Activated naive CD8-positive, alpha-beta T cell treated with anti-CD3 and anti-CD28 coated beads, Interleukin-2, amount 10 ng/mL, durations not matched to agents 7 days and 5 days (primary cell): ENCODE data around the gene WNT9B. TPM values are rescaled to one million over a fixed set of nuclear protein-coding genes. Genes with fewer than 3 reads are reported as not detected.
A peak's percentile ranks its signal among the peaks of the same experiment; 100 is the strongest.

Experiments used
- ATAC-seq: fragments of 150-1000 bp; cut with Tn5 transposase; one replicate; pipeline ENCODE4 v1.10.0; 2021; ENCODE audit warnings: low read depth, moderate library complexity
- POLR2A ChIA-PET: fragments of 350-600 bp; sonication (Branson Sonifier 250); formaldehyde crosslinking; loops from one replicate; lab custom pipeline; 2021; ENCODE audit warnings: antibody characterized with exemption; lab: Charles Lee
- DNase-seq: peaks from one replicate; pipeline ENCODE4 v3.0.0; 2021
- H3K27ac Mint-ChIP-seq: one replicate; pipeline ENCODE4 v1.8.0; 2022; ENCODE audit warnings: mild to moderate bottlenecking, mixed read lengths
- H3K27me3 Mint-ChIP-seq: one replicate; pipeline ENCODE4 v1.8.0; 2022; ENCODE audit warnings: mild to moderate bottlenecking, moderate library complexity, mixed read lengths
- H3K36me3 Mint-ChIP-seq: one replicate; pipeline ENCODE4 v1.8.0; 2021; ENCODE audit warnings: mild to moderate bottlenecking, mixed read lengths
- H3K4me1 Mint-ChIP-seq: one replicate; pipeline ENCODE4 v1.8.0; 2021; ENCODE audit warnings: mixed read lengths
- H3K4me3 Mint-ChIP-seq: one replicate; pipeline ENCODE4 v1.8.0; 2022; ENCODE audit warnings: mild to moderate bottlenecking, moderate library complexity, mixed read lengths
- H3K9me3 Mint-ChIP-seq: one replicate; pipeline ENCODE4 v1.8.0; 2021; ENCODE audit warnings: mixed read lengths
- total RNA-seq, 2 experiments: library from RNA; stranded (reverse); gene quantifications; one replicate each; pipeline ENCODE4 v1.2.3, GENCODE V29; 2021

The WNT9B gene
- total RNA-seq, 2 experiments from 2014 or later, result not detected

DNA sequence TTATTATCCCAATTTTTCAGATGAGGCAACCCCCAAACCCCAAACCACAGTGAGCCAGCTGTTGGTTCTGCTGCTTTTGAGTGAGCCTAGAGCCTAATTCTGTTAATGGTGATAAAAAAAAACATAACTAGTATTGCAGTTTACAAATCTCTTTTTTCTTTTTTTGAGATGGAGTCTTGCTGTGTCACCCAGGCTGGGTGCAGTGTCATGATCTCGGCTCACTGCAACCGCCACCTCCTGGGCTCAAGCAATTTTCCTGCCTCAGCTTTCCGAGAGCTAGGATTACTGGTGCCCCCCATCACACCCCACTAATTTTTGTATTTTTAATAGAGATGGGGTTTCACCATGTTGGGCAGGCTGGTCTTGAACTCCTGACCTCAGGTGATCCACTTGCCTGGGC, 3.1 kb downstream of the WNT9B start:
- POLR2A ChIA-PET, result no interaction called here
- Mint-ChIP-seq H3K4me3 (no peak overlapping the region), H3K27me3 (peaks cover 56% of the 10 kb centered on the region), H3K36me3 (no peaks in the 10 kb centered on the region), H3K4me1 (peaks cover 5% of the 10 kb centered on the region), H3K9me3 (no peaks in the 10 kb centered on the region), H3K27ac (no peak overlapping the region)
- ATAC-seq (no peak), DNase-seq (no peak)

DNA sequence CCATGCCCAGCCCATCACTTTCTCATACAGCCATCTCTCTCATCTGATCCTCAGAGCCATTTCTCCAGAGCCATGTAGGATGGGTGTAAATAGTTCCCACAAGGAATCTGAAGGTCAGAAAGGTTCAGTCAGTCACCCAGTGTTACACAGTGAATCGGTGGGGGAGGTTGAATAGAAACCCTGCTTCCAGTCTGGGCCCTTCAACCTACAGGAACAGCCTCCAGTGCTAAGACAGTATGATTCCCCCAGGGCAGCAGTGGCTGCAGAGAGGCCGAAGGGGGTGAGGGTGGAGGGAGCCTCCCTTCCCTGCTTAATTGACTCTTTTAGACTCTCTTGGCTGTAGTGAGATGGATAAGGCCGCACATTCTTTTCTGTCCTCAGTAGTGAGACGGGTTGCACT, 3.6 kb downstream of the WNT9B start:
- Mint-ChIP-seq H3K4me1 (peaks cover 5% of the 10 kb centered on the region), H3K27me3 (peaks cover 51% of the 10 kb centered on the region), H3K36me3 (no peaks in the 10 kb centered on the region), H3K4me3 (no peak overlapping the region), H3K9me3 (no peaks in the 10 kb centered on the region), H3K27ac (no peak overlapping the region)
- POLR2A ChIA-PET, result no interaction called here
- ATAC-seq, result no peak
- no peak for DNase-seq

DNA sequence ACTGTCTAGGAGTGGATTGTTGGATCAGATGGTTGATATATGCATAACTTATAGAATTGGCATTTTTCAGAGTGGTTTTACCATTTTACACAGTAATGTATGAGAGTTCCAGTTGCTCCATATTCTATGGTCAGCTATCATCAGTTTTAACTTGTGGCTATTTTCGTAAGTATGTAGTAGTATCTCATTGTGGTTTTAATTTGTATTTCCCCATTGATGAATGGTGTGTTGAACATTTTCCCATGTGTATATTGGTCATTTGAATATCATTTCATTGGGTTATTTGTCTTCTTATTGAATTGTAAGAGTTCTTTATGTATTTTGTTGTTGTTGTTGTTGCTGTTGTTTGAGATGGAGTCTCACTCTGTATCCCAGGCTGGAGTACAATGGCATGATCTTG, 6.2 kb downstream of the WNT9B start:
- peaks cover 34% of the 10 kb centered on the region for H3K27me3 Mint-ChIP-seq
- POLR2A ChIA-PET, result interaction anchor here (0.6 kb wide), 1 partner anchor 1114 kb away, joined by 5 read pairs; no protein-coding TSS in a partner anchor
- ATAC-seq (no peak), DNase-seq (no peak)
- H3K27ac Mint-ChIP-seq, result no peak overlapping the region
- H3K4me3 Mint-ChIP-seq, result no peak overlapping the region
- H3K36me3 Mint-ChIP-seq, result no peaks in the 10 kb centered on the region
- H3K9me3 Mint-ChIP-seq, result no peaks in the 10 kb centered on the region
- no peaks in the 10 kb centered on the region for H3K4me1 Mint-ChIP-seq

DNA sequence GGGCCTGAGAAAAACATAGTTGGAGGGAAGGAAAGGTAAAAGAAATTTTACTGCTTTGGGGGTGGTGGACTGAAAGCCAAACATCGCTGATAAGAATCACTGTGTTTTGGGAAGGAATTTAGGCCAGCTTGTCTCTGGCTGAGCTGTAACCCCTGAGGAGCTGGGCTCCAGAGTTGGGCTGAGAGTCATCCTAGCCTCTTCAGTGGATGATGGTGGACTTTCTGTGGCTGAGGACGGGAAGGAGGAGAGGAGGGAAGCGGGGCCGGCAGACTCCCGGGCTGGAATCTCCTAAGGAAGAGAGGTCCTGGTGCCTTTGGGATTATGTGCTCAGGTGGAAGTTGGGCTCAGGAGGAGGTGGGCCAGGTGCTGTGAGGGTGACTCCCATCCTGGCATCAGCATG, 8.6 kb downstream of the WNT9B start:
- Mint-ChIP-seq H3K27ac (no peak overlapping the region), H3K4me3 (no peak overlapping the region), H3K36me3 (no peaks in the 10 kb centered on the region), H3K27me3 (peaks cover 15% of the 10 kb centered on the region), H3K9me3 (no peaks in the 10 kb centered on the region), H3K4me1 (peaks cover 3% of the 10 kb centered on the region)
- POLR2A ChIA-PET, result interaction anchor here (1.2 kb wide), 1 partner anchor 9 kb away, joined by 3 read pairs; no protein-coding TSS in a partner anchor
- ATAC-seq, result no peak
- no peak for DNase-seq

DNA sequence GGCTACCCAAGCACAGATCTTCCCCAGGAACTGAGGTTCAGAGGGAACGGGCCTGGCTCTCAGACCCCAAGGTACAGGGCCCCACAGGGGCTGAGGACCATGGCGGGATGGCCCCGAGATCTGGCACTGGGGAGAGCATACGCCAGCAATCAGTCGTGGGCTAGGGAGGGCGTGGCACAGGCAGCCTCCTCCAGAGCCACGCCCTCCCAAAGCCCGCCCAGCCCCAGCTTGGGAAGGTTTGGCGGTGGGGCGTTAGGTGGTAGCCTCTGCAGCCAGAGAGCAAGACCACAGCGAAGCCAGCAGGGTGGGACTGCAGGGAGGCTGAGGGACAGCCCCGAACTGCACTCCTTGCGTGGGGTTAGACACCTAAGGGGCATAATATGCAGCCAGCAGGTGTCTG, 11.6 kb downstream of the WNT9B start:
- Mint-ChIP-seq H3K27me3 (peaks cover 12% of the 10 kb centered on the region), H3K4me3 (no peak overlapping the region), H3K27ac (no peak overlapping the region), H3K9me3 (no peaks in the 10 kb centered on the region), H3K4me1 (peaks cover 7% of the 10 kb centered on the region), H3K36me3 (no peaks in the 10 kb centered on the region)
- DNase-seq (no peak), ATAC-seq (no peak)
- POLR2A ChIA-PET, result no interaction called here

DNA sequence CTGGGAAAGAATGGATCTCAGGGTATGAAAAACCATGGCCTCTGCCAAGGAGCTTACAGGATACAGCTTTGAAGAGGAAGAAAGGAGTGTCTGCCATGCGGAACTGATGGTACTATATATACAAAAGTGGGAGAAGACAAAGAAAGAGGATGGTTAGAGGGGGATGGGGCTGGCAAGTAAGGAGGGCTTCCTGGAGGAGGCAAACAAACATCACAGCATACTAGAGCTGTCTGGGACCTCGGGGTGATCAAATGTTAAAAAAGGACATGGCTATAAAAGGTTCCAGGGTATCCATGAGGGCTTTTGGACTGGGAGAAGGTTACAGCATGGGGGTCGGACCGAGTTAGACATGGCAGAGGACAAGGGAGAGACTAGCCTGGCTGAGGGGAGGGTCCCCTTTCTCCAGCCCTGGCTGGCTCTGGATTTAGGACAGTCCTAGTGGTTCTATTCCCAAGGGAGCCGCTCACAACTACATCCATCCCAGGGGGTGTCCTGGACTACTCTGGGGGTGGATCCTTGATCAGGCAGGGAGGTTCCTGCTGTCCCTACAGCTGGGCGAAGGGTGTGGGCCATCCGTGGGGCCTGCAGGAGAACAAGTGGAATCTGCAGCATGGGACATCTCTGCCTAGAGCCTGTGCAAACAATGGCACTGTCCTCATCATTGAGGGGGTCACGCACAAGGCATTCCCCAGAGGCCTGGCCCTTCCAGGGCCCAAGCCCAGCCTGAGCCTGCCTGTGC, 12.2 kb downstream of the WNT9B start:
- H3K4me3 Mint-ChIP-seq, result no peak overlapping the region
- peaks cover 7% of the 10 kb centered on the region for H3K4me1 Mint-ChIP-seq
- no peak overlapping the region for H3K27ac Mint-ChIP-seq
- H3K27me3 Mint-ChIP-seq, result peaks cover 10% of the 10 kb centered on the region
- H3K36me3 Mint-ChIP-seq, result no peaks in the 10 kb centered on the region
- POLR2A ChIA-PET, result no interaction called here
- H3K9me3 Mint-ChIP-seq, result no peaks in the 10 kb centered on the region
- ATAC-seq (no peak), DNase-seq (no peak)

DNA sequence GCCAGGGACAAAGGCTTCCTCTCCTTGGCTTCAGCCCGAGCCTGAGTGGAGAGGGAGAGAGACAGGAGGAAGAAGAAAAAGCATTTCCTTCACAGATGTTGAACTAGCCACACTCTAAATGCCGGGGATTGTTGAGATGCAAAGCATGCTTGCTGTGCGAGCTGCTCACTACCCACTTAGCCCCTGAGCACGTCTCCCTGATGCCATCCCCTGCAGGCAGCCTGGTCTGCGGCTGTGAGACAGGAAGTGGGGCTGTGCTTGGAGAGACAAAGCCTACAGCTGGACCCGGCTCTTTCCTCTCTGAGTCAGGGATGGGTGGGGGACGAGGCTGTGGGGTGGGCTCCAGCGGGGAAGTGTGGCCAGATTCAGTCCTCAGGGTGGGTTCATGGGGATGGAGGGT, 13.7 kb downstream of the WNT9B start:
- no peaks in the 10 kb centered on the region for H3K9me3 Mint-ChIP-seq
- ATAC-seq, result peak; percentile 90
- peaks cover 7% of the 10 kb centered on the region for H3K4me1 Mint-ChIP-seq
- peaks cover 10% of the 10 kb centered on the region for H3K27me3 Mint-ChIP-seq
- H3K27ac Mint-ChIP-seq, result peak overlapping the region; percentile 9
- POLR2A ChIA-PET, result no interaction called here
- peak overlapping the region; percentile 55 for H3K4me3 Mint-ChIP-seq
- no peak for DNase-seq
- no peaks in the 10 kb centered on the region for H3K36me3 Mint-ChIP-seq

DNA sequence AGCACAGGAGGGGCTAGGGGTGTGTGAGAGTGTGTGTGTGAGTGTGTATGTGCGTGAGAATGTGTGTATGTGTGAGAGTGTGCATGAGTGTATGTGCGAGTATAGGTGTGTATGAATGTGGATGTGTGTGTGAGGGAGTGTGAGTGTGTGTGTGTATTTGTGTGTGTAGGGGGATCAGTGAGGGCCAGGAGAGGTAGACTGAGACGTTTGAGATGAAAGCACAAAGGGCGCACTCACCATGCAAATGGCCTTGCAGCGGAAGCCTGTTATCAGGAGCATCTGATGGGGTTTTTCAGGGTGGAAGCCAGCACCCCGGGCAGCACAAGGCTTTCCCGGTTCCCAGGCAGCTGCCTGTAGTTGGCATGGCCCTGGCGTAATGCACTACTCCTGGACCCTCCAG, 14.9 kb downstream of the WNT9B start:
- peaks cover 7% of the 10 kb centered on the region for H3K27me3 Mint-ChIP-seq
- no peak overlapping the region for H3K4me3 Mint-ChIP-seq
- peaks cover 7% of the 10 kb centered on the region for H3K4me1 Mint-ChIP-seq
- no peaks in the 10 kb centered on the region for H3K9me3 Mint-ChIP-seq
- POLR2A ChIA-PET, result no interaction called here
- H3K36me3 Mint-ChIP-seq, result no peaks in the 10 kb centered on the region
- ATAC-seq, result no peak
- no peak overlapping the region for H3K27ac Mint-ChIP-seq
- DNase-seq, result no peak

DNA sequence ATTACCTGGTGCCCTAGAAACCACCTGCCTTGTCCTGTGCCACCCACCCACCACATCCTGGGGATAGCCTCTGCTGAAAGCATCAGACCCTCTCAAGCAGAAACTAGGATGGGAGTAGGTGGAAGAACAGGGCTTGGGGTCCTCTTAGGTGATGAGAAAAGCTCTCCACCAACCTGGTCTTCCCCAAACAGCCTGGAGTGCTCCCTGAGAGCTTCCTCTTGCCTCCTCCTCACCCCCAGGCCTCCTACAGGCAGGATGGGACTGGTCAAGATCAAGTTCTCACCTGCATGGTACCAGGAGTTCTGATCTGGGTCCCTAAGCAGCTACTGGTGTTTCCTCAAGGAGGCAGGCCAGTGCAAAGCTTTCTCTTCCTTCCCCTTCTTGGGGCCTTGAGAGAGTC, 15.4 kb downstream of the WNT9B start:
- peaks cover 6% of the 10 kb centered on the region for H3K27me3 Mint-ChIP-seq
- DNase-seq (no peak), ATAC-seq (no peak)
- POLR2A ChIA-PET, result no interaction called here
- H3K4me1 Mint-ChIP-seq, result peaks cover 7% of the 10 kb centered on the region
- no peak overlapping the region for H3K4me3 Mint-ChIP-seq
- H3K36me3 Mint-ChIP-seq, result no peaks in the 10 kb centered on the region
- H3K27ac Mint-ChIP-seq, result no peak overlapping the region
- H3K9me3 Mint-ChIP-seq, result no peaks in the 10 kb centered on the region

DNA sequence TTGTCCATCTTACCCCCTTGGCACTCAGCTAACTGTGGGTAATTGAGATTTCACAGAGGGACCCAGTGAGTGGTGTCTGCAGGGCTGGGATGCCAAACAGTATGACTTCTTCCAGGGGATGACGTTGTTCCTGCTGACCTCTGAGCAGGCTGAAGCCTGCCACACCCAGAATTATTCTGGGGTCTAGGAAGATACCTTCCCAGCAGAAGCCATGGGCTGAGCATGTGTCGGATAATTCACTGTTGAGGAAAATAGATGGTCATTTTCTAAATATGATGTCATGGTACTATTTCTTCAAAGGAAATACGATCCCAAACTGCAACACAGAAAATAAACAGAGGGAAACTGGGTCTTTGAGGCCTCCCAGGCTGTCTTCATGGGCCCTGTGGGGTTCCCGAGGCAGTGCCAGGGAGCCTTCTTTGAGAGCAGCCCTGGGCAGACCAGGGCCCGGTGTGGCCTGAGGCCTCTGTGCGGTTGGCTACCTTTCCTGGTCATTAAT, 17.4 kb downstream of the WNT9B start:
- H3K36me3 Mint-ChIP-seq, result no peaks in the 10 kb centered on the region

GRCh38 chr17:46869296-46869695, 17.9 kb downstream of the WNT9B start:
- no peak for ATAC-seq
- Mint-ChIP-seq H3K36me3 (no peaks in the 10 kb centered on the region), H3K4me3 (no peak overlapping the region)

More for the DNA sequence above, 17.4 kb downstream of the WNT9B start:
- H3K27me3 Mint-ChIP-seq, result peaks cover 7% of the 10 kb centered on the region
- no peak overlapping the region for H3K27ac Mint-ChIP-seq
- POLR2A ChIA-PET, result interaction anchor here (1.0 kb wide), 1 partner anchor 9 kb away, joined by 3 read pairs; no protein-coding TSS in a partner anchor
- no peaks in the 10 kb centered on the region for H3K9me3 Mint-ChIP-seq
- no peak for DNase-seq
- H3K4me1 Mint-ChIP-seq, result peaks cover 7% of the 10 kb centered on the region
- no peak overlapping the region for H3K4me3 Mint-ChIP-seq
- no peak for ATAC-seq

GRCh38 chr17:46869975-46870803, 18.8 kb downstream of the WNT9B start:
- ATAC-seq (no peak), DNase-seq (no peak)
- H3K4me3 Mint-ChIP-seq, result no peak overlapping the region
- H3K36me3 Mint-ChIP-seq, result no peaks in the 10 kb centered on the region
- H3K27ac Mint-ChIP-seq, result no peak overlapping the region
- no peaks in the 10 kb centered on the region for H3K9me3 Mint-ChIP-seq
- peaks cover 2% of the 10 kb centered on the region for H3K4me1 Mint-ChIP-seq
- peaks cover 5% of the 10 kb centered on the region for H3K27me3 Mint-ChIP-seq
- POLR2A ChIA-PET, result no interaction called here

More at GRCh38 chr17:46869296-46869695, 17.9 kb downstream of the WNT9B start:
- no peak for DNase-seq
- Mint-ChIP-seq H3K4me1 (peaks cover 7% of the 10 kb centered on the region), H3K9me3 (no peaks in the 10 kb centered on the region), H3K27me3 (peaks cover 7% of the 10 kb centered on the region), H3K27ac (no peak overlapping the region)
- POLR2A ChIA-PET, result interaction anchor here (1.0 kb wide), 1 partner anchor 10 kb away, joined by 3 read pairs; no protein-coding TSS in a partner anchor

GRCh38 chr17:46872421-46872820, 21.0 kb downstream of the WNT9B start:
- Mint-ChIP-seq H3K27ac (no peak overlapping the region), H3K9me3 (no peaks in the 10 kb centered on the region), H3K36me3 (no peaks in the 10 kb centered on the region), H3K27me3 (peaks cover 4% of the 10 kb centered on the region), H3K4me1 (peaks cover 4% of the 10 kb centered on the region), H3K4me3 (no peak overlapping the region)
- DNase-seq (no peak), ATAC-seq (no peak)
- POLR2A ChIA-PET, result no interaction called here
